D721Med (cell line): ENCODE data around the gene PSMC3IP.
"Not testable (repeated sequence)": the region's sequence is repeated elsewhere in the genome, so short reads cannot be mapped to it uniquely, and the experiment has no call there.

Source experiments
- DNase-seq: peaks from one replicate; pipeline ENCODE4 v3.0.0; 2011; ENCODE audit warnings: low spot score; ENCODE audit not compliant: insufficient read length
- FAIRE-seq: peaks from 2 replicates; lab custom pipeline; 2011; peaks lifted over from hg19 to GRCh38; lab: Jason Lieb, UNC
- TF ChIP-seq, protein P1 (sequence below): IDR thresholded peaks from 2 replicates; pipeline ENCODE4 v1.5.1; 2012; ENCODE audit warnings: mild to moderate bottlenecking, control low read depth; ENCODE audit not compliant: insufficient read depth; ENCODE audit errors: missing control alignments

Gene PSMC3IP

DNA sequence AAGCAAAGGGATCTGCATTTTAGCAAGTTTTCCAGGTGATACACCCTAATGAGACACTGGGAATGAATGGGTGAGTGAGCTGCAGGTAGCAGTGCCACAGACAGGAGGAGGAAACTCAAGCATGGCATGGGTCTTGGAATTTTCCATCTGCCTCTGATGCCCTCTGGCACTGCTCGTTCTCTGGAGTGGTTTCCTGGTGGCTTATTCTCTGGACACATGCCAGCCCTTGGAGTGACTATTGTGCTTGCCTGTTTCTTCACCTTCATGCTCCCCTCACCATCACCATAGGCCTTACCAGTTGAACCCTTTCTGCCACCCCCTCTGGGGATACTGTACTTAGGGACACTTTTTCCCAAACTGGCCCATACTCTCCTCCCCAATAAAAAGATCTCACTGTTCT, 14.0 kb downstream of the PSMC3IP start:
- TF ChIP-seq, protein P1, sequence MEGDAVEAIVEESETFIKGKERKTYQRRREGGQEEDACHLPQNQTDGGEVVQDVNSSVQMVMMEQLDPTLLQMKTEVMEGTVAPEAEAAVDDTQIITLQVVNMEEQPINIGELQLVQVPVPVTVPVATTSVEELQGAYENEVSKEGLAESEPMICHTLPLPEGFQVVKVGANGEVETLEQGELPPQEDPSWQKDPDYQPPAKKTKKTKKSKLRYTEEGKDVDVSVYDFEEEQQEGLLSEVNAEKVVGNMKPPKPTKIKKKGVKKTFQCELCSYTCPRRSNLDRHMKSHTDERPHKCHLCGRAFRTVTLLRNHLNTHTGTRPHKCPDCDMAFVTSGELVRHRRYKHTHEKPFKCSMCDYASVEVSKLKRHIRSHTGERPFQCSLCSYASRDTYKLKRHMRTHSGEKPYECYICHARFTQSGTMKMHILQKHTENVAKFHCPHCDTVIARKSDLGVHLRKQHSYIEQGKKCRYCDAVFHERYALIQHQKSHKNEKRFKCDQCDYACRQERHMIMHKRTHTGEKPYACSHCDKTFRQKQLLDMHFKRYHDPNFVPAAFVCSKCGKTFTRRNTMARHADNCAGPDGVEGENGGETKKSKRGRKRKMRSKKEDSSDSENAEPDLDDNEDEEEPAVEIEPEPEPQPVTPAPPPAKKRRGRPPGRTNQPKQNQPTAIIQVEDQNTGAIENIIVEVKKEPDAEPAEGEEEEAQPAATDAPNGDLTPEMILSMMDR = no peak
- DNase-seq = no peak
- FAIRE-seq = no peak

DNA sequence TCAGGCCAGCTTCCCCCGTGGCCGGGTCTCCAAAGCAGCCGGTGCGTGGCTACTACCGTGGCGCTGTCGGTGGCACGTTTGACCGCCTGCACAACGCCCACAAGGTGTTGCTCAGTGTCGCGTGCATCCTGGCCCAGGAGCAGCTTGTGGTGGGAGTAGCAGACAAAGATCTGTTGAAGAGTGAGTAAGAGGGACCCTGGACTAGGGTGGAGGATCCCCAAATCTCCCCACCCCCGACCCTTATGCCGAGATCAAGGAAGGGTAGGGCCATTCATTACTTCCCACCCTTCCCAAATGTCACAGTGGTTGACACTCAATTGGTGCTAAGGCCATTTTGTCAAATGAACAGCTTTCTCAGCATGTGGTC, 14.4 kb downstream of the PSMC3IP start:
- FAIRE-seq (no peak), DNase-seq (no peak)
- TF ChIP-seq, protein P1 = no peak

- TF ChIP-seq, protein P1 = no peak
- FAIRE-seq = no peak
- no peak for DNase-seq
These were observed 15.0 kb downstream of the PSMC3IP start for GRCh38 chr17:42562388-42563142.

DNA sequence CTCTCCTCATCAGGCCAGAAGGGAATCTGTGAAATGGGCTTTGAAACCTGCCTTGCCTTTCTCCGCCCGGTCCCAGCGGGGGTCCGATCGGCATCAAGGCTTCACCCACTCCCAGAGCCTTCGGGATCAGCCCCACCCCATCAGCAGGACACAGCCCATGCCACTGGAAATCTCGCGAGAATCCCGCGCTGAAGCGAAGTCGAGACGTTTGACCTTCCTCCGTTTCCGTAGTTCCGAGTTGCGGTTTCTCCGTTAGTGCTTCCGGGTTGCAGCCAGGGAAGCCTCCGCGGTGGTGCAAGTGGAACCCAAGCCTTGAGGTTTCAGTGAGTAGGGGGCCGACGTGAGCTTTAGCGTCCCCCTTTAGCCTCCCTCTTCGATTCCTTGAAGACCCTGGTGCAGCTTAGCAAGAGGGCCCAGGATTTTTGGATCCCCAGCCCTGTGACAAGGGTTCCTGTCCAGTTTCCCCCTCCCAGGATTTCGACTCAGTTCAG, 15.6 kb downstream of the PSMC3IP start, which contains the start of gene COASY:
COASY (plus strand) TSS at position 252 of the 491 bp plus-strand sequence. CDS start 475 bp downstream, outside the sequence.
- DNase-seq (peak; percentile 100), FAIRE-seq (no peak)
- TF ChIP-seq, protein P1 = no peak

DNA sequence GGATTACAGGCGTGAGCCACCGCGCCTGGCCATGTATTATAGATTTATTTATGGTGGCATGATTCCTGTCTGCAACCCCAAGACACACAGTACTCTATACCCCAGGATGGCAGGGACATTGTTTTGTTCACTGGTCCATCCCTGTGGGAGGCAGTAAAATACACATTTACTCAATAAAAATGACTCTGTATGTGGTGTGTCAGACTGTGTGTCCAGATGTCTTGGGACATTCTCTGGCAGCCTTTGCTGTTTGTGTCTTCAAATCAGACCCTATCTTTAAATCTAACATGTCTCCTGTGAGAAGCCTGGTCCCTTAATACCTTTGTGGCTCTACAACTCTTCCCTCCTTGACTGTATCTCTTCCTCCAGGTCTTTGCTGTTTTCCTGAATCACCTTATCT, 17.3 kb downstream of the PSMC3IP start:
- TF ChIP-seq, protein P1 = no peak
- DNase-seq = no peak
- no peak for FAIRE-seq

DNA sequence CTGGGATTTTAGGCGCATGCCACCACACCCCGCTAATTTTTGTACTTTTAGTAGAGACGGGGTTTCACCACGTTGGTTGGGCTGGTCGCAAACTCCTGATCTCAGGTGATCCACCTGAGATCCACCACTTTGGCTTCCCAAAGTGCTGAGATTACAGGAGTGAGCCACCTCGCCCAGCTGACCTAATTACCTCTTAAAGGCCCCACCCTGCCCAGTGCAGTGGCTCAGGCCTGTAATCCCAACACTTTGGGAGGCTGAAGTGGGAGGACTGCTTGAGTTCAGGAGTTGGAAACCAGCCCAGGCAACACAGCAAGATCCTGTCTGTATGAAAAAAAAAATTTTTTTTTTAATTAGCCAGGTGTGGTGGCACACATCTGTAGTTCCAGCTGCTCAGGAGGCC, 18.5 kb downstream of the PSMC3IP start:
- TF ChIP-seq, protein P1 = no peak
- DNase-seq (no peak), FAIRE-seq (no peak)

GRCh38 chr17:42555961-42556617, 21.4 kb downstream of the PSMC3IP start:
- not testable (repeated sequence) for DNase-seq, FAIRE-seq
